ENCODE measurements around the gene PPP2R1B. TPM values are rescaled to one million over a fixed set of nuclear protein-coding genes. Genes with fewer than 3 reads are reported as not detected.

Gene PPP2R1B
- total RNA-seq, 1 experiment from 2014 or later: 27.3 TPM

GRCh38 chr11:111737444-111738210, 28.6 kb downstream of the PPP2R1B start:
- H3K4me1 Mint-ChIP-seq (ENCODE audit: insufficient read depth, unreplicated experiment): peaks cover 27% of the 10 kb centered on the region
- no peak for DNase-seq (ENCODE audit: unreplicated experiment)
- intact Hi-C loops (cut with micrococcal nuclease): no loop called here
- H3K27ac Mint-ChIP-seq (ENCODE audit: low read depth, unreplicated experiment): peak overlapping the region; percentile 99
- H3K4me3 Mint-ChIP-seq (ENCODE audit: unreplicated experiment): peak overlapping the region; percentile 38
- H3K27me3 Mint-ChIP-seq (ENCODE audit: insufficient read depth, unreplicated experiment): no peaks in the 10 kb centered on the region
- no peaks in the 10 kb centered on the region for H3K9me3 Mint-ChIP-seq (ENCODE audit: unreplicated experiment)
- TF ChIP-seq CTCF (IDR thresholded peaks at IDR 0.05; ENCODE audit: unreplicated experiment): no peak
- no TSS peak for BruUV-seq (replicated peaks)
- CTCF ChIA-PET: interaction anchor here (1.2 to 1.8 kb wide), 2 partner anchors 40 to 283 kb away, joined by 3 to 4 read pairs; no protein-coding TSS in a partner anchor
- peaks cover 54% of the 10 kb centered on the region for H3K36me3 Mint-ChIP-seq (ENCODE audit: insufficient read depth, unreplicated experiment)
- POLR2A ChIA-PET: interaction anchor here (0.6 to 5.9 kb wide), 3 partner anchors 11 to 105 kb away, joined by 4 to 97 read pairs (median 4); partner anchors contain the start of gene PPP2R1B

GRCh38 chr11:111736621-111737443, 29.4 kb downstream of the PPP2R1B start:
- ChIA-PET CTCF (interaction anchor here (0.7 to 1.2 kb wide), 3 partner anchors 31 to 282 kb away, joined by 3 read pairs; no protein-coding TSS in a partner anchor), POLR2A (interaction anchor here (1.8 to 5.9 kb wide), 2 partner anchors 11 to 29 kb away, joined by 4 to 97 read pairs; partner anchors contain the start of gene PPP2R1B)
- H3K36me3 Mint-ChIP-seq (ENCODE audit: insufficient read depth, unreplicated experiment): peaks cover 47% of the 10 kb centered on the region
- H3K9me3 Mint-ChIP-seq (ENCODE audit: unreplicated experiment): no peaks in the 10 kb centered on the region
- DNase-seq (ENCODE audit: unreplicated experiment): no peak
- TF ChIP-seq CTCF (IDR thresholded peaks at IDR 0.05; ENCODE audit: unreplicated experiment): no peak
- intact Hi-C loops (cut with micrococcal nuclease): no loop called here
- no peaks in the 10 kb centered on the region for H3K27me3 Mint-ChIP-seq (ENCODE audit: insufficient read depth, unreplicated experiment)
- H3K4me1 Mint-ChIP-seq (ENCODE audit: insufficient read depth, unreplicated experiment): peaks cover 27% of the 10 kb centered on the region
- BruUV-seq (replicated peaks): no TSS peak
- peak overlapping the region; percentile 99 for H3K27ac Mint-ChIP-seq (ENCODE audit: low read depth, unreplicated experiment)
- peak overlapping the region; percentile 38 for H3K4me3 Mint-ChIP-seq (ENCODE audit: unreplicated experiment)

- H3K4me3 Mint-ChIP-seq (ENCODE audit: unreplicated experiment): peak overlapping the region; percentile 71
- ChIA-PET CTCF (interaction anchor here (0.6 to 1.0 kb wide), 3 partner anchors 30 to 142 kb away, joined by 3 read pairs; no protein-coding TSS in a partner anchor), POLR2A (interaction anchor here (1.6 to 5.9 kb wide), 3 partner anchors 8 to 29 kb away, joined by 3 to 97 read pairs (median 4); partner anchors contain the start of gene PPP2R1B)
- TSS peak; percentile 65 for BruUV-seq (replicated peaks)
- peaks cover 27% of the 10 kb centered on the region for H3K4me1 Mint-ChIP-seq (ENCODE audit: insufficient read depth, unreplicated experiment)
- H3K36me3 Mint-ChIP-seq (ENCODE audit: insufficient read depth, unreplicated experiment): peaks cover 41% of the 10 kb centered on the region
- no peak for DNase-seq (ENCODE audit: unreplicated experiment)
- H3K27me3 Mint-ChIP-seq (ENCODE audit: insufficient read depth, unreplicated experiment): no peaks in the 10 kb centered on the region
- H3K9me3 Mint-ChIP-seq (ENCODE audit: unreplicated experiment): no peaks in the 10 kb centered on the region
- TF ChIP-seq CTCF (IDR thresholded peaks at IDR 0.05; ENCODE audit: unreplicated experiment): no peak
- H3K27ac Mint-ChIP-seq (ENCODE audit: low read depth, unreplicated experiment): peak overlapping the region; percentile 99
- intact Hi-C loops (cut with micrococcal nuclease): no loop called here
These were observed 30.0 kb downstream of the PPP2R1B start for GRCh38 chr11:111736181-111736590.

Measured in MCF 10A (cell line).